ENCODE results near the gene DMC1. TPM values are rescaled to one million over a fixed set of nuclear protein-coding genes. Genes with fewer than 3 reads are reported as not detected.
A peak's percentile ranks its signal among the peaks of the same experiment; 100 is the strongest.
"Not testable (repeated sequence)": the region's sequence is repeated elsewhere in the genome, so short reads cannot be mapped to it uniquely, and the experiment has no call there.

The DMC1 gene
- total RNA-seq, 1 donor = 3.3 TPM

DNA sequence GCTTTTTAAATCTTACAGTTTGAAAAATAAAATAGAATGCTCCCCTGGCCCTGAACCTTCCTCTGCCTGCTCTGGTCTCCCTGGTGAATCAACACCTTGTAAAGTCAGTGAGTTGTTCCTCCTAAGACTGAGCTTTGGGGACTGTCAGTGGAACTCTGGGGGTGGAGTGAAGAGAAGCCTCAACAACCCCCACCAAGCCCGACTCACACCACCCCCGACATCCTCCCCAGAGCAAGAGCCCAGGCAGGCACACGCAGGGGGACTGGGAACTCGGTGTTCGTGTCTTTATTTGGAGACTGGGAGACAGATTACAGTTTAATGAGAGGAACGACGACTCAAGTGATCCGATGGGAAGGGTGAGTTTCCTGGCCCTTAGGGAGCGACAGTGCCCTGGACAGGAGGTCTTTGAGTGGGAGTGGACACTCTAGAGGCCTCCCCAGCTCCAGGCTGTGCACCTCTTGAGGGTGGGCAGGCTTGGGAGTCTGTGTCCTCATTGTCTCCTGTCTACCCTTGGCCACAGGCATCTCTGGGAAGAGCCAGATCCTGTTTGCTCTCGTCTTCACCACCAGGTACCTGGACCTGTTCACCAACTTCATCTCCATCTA, 95.9 kb downstream of the DMC1 start:
- Histone ChIP-seq H3K4me1 (ENCODE audit: insufficient read depth, low read length) (peaks cover 9% of the 10 kb centered on the region), H3K36me3 (ENCODE audit: insufficient read depth, low read length) (peaks cover 47% of the 10 kb centered on the region), H4K20me1 (ENCODE audit: insufficient read depth, low read length) (peaks cover 18% of the 10 kb centered on the region), H2AFZ (ENCODE audit: low read length) (no peak overlapping the region), H3K9me3 (ENCODE audit: low read depth, low read length) (no peaks in the 10 kb centered on the region), H3K79me2 (ENCODE audit: insufficient read depth, low read length) (peaks cover 44% of the 10 kb centered on the region), H3K27me3 (ENCODE audit: insufficient read depth, low read length) (no peaks in the 10 kb centered on the region), H3K27ac (ENCODE audit: low read depth, low read length) (no peak overlapping the region), H3K4me2 (ENCODE audit: insufficient read depth, low read length) (no peak overlapping the region), H3K4me3 (ENCODE audit: insufficient read depth, low read length) (no peak overlapping the region)
- DNase-seq (ENCODE audit: insufficient read length, low spot score, missing footprints) = peak; percentile 66
- TF ChIP-seq, protein P1, sequence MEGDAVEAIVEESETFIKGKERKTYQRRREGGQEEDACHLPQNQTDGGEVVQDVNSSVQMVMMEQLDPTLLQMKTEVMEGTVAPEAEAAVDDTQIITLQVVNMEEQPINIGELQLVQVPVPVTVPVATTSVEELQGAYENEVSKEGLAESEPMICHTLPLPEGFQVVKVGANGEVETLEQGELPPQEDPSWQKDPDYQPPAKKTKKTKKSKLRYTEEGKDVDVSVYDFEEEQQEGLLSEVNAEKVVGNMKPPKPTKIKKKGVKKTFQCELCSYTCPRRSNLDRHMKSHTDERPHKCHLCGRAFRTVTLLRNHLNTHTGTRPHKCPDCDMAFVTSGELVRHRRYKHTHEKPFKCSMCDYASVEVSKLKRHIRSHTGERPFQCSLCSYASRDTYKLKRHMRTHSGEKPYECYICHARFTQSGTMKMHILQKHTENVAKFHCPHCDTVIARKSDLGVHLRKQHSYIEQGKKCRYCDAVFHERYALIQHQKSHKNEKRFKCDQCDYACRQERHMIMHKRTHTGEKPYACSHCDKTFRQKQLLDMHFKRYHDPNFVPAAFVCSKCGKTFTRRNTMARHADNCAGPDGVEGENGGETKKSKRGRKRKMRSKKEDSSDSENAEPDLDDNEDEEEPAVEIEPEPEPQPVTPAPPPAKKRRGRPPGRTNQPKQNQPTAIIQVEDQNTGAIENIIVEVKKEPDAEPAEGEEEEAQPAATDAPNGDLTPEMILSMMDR (IDR thresholded peaks at IDR 0.05; ENCODE audit: extremely low read depth, low read depth, low read length) = no peak

- DNase-seq (ENCODE audit: insufficient read length, low spot score, missing footprints) = peak; percentile 74
- no peaks in the 10 kb centered on the region for H3K27me3 ChIP-seq (ENCODE audit: insufficient read depth, low read length)
- no peak overlapping the region for H3K4me2 ChIP-seq (ENCODE audit: insufficient read depth, low read length)
- H2AFZ ChIP-seq (ENCODE audit: low read length) = no peak overlapping the region
- peaks cover 15% of the 10 kb centered on the region for H3K4me1 ChIP-seq (ENCODE audit: insufficient read depth, low read length)
- no peak overlapping the region for H3K4me3 ChIP-seq (ENCODE audit: insufficient read depth, low read length)
- H3K79me2 ChIP-seq (ENCODE audit: insufficient read depth, low read length) = peaks cover 56% of the 10 kb centered on the region
- peaks cover 35% of the 10 kb centered on the region for H3K36me3 ChIP-seq (ENCODE audit: insufficient read depth, low read length)
- peaks cover 18% of the 10 kb centered on the region for H4K20me1 ChIP-seq (ENCODE audit: insufficient read depth, low read length)
- no peak overlapping the region for H3K27ac ChIP-seq (ENCODE audit: low read depth, low read length)
- TF ChIP-seq, protein P1 (IDR thresholded peaks at IDR 0.05; ENCODE audit: extremely low read depth, low read depth, low read length) = no peak
- no peaks in the 10 kb centered on the region for H3K9me3 ChIP-seq (ENCODE audit: low read depth, low read length)
Observed at GRCh38 chr22:38471237-38471636, 98.7 kb downstream of the DMC1 start.

GRCh38 chr22:38470179-38470578, 99.8 kb downstream of the DMC1 start:
- H3K79me2 ChIP-seq (ENCODE audit: insufficient read depth, low read length) = peaks cover 53% of the 10 kb centered on the region
- peaks cover 18% of the 10 kb centered on the region for H4K20me1 ChIP-seq (ENCODE audit: insufficient read depth, low read length)
- H2AFZ ChIP-seq (ENCODE audit: low read length); DNase-seq (ENCODE audit: insufficient read length, low spot score, missing footprints); H3K4me2 ChIP-seq (ENCODE audit: insufficient read depth, low read length); H3K27me3 ChIP-seq (ENCODE audit: insufficient read depth, low read length); H3K9me3 ChIP-seq (ENCODE audit: low read depth, low read length); H3K4me3 ChIP-seq (ENCODE audit: insufficient read depth, low read length): not testable (repeated sequence)
- peaks cover 28% of the 10 kb centered on the region for H3K36me3 ChIP-seq (ENCODE audit: insufficient read depth, low read length)
- peak overlapping the region; percentile 15 for H3K27ac ChIP-seq (ENCODE audit: low read depth, low read length)
- peaks cover 15% of the 10 kb centered on the region for H3K4me1 ChIP-seq (ENCODE audit: insufficient read depth, low read length)

GRCh38 chr22:38469306-38469781, 100.6 kb downstream of the DMC1 start:
- Histone ChIP-seq H3K27ac (ENCODE audit: low read depth, low read length) (peak overlapping the region; percentile 86), H3K4me2 (ENCODE audit: insufficient read depth, low read length) (peak overlapping the region; percentile 91), H4K20me1 (ENCODE audit: insufficient read depth, low read length) (peaks cover 18% of the 10 kb centered on the region), H3K4me1 (ENCODE audit: insufficient read depth, low read length) (peaks cover 15% of the 10 kb centered on the region), H2AFZ (ENCODE audit: low read length) (no peak overlapping the region), H3K36me3 (ENCODE audit: insufficient read depth, low read length) (peaks cover 21% of the 10 kb centered on the region), H3K27me3 (ENCODE audit: insufficient read depth, low read length) (peaks cover 4% of the 10 kb centered on the region), H3K4me3 (ENCODE audit: insufficient read depth, low read length) (peak overlapping the region; percentile 89), H3K79me2 (ENCODE audit: insufficient read depth, low read length) (peaks cover 48% of the 10 kb centered on the region), H3K9me3 (ENCODE audit: low read depth, low read length) (no peaks in the 10 kb centered on the region)
- TF ChIP-seq, protein P1 (IDR thresholded peaks at IDR 0.05; ENCODE audit: extremely low read depth, low read depth, low read length) = no peak
- DNase-seq (ENCODE audit: insufficient read length, low spot score, missing footprints) = peak; percentile 43

Other genes starting within 250 kb of the DMC1 start
- gene KCNJ4, start 115.0 kb downstream of the DMC1 start, total RNA-seq = not detected in 2 replicates
- 142 and 161 TPM in 2 replicates for gene KDELR3, start 102.1 kb downstream of the DMC1 start, total RNA-seq
- gene DDX17, start 63.9 kb downstream of the DMC1 start, total RNA-seq = 434 and 496 TPM in 2 replicates
- gene FAM227A, start 86.2 kb upstream of the DMC1 start, total RNA-seq = 2.9 and 3.3 TPM in 2 replicates
- 13.8 and 16.2 TPM in 2 replicates for gene CBY1, start 86.5 kb upstream of the DMC1 start, total RNA-seq
- 57.2 and 60.4 TPM in 2 replicates for gene TOMM22, start 111.8 kb upstream of the DMC1 start, total RNA-seq
- gene JOSD1, start 130.8 kb upstream of the DMC1 start, total RNA-seq = 82.2 and 86.1 TPM in 2 replicates
- gene GTPBP1, start 135.8 kb upstream of the DMC1 start, total RNA-seq = 28.3 and 34.7 TPM in 2 replicates
- 95.2 and 105 TPM in 2 replicates for gene SUN2, start 185.8 kb upstream of the DMC1 start, total RNA-seq
- gene DNAL4, start 224.0 kb upstream of the DMC1 start, total RNA-seq = 15.9 and 17.0 TPM in 2 replicates

Measured in osteoblast (primary cell).